ENCODE results near the gene TFF3.

Gene TFF3

DNA sequence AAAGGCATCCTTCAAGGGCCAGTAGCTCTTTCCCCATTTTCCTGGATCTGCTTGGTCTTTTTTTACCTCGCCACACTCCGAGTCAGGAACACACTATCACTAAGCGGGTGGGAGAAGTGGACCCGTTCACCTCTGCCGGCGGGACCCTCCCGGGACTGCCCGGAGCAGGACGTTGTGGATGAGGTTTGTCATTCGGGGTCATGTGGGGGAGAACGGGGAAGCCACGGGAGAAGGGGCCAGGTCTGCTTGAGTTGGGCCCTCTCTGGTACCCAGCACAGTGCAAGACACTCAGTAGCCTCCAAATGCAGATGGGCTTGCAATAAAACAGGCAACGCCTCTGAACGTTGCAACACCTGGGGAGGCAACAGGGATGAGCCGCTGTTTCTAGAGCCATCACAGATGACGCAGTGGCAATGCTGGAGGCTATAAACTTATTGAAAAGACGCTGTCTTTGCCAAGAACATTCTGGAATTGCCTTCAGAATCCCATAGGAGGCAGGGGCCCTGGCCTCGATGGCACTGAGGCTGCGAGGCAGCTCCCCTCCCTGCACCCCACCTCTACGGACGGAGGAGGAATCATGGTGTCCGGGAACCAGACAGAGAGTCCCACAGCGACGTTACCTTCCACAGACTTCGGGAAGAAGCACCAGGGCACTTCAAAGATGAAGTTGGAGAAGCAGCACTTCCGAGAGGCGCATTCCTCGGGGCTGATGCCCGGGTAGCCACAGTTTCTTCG, 31.8 kb upstream of the TFF3 start:
- no peak for DNase-seq

DNA sequence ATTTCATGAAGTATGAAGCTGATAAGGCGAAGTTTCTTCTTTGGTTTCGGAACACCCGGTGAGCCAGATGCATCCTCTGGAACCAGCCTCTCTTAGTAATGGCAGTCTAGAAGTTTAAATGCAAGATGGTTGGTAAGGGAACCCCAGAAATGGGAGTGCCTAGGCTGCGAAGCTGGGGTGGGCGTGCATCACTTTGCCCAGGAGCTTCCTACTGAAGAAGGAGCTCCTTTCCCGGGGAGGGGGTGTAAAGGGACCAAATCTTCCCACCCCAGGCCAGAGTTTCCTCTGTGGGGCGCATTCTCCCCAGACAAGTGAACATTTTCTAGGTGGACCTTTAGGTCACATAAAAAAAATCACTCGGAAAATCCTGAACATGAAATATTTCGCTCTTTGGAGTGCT, 31.2 kb upstream of the TFF3 start:
- DNase-seq: no peak

DNA sequence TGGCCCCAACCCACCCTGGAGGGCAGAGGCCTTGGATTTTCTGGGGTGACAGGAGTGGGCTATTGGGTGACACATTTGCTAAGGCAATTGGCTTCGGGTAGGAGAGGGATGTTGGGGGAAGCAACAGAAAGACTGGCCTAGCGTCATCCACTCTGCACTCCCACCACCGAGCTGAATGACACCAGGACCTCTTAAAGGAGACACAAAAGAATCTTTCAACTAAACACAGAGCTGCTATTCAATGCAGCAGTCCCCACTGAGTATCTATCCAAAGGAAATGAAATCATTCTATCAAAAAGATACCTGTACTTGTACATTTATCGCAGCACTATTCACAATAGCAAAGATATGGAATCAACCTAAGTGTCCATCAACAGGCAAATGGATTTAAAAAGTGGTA, 29.4 kb upstream of the TFF3 start:
- DNase-seq: no peak

GRCh38 chr21:42343963-42344510, 28.8 kb upstream of the TFF3 start:
- DNase-seq: no peak

DNA sequence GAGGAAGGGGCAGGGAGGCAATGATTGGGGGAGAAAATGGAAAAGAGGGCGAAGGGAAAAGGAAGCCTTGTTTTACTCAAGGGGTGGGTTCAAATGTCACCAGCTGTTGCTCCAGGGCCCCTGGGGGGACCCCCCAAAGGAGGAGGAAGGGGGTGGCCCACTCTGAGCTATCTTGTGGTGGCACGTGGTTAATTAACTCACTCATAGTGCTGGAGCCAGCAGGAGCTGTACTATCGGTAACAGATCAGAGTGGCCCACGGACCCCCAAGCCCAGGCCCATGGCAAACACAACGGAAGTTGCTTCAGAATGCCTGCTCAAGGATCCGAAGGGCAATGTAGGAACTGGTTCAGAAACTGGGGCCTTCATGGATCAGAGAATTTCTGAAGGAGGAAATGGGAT, 28.3 kb upstream of the TFF3 start:
- DNase-seq: no peak

DNA sequence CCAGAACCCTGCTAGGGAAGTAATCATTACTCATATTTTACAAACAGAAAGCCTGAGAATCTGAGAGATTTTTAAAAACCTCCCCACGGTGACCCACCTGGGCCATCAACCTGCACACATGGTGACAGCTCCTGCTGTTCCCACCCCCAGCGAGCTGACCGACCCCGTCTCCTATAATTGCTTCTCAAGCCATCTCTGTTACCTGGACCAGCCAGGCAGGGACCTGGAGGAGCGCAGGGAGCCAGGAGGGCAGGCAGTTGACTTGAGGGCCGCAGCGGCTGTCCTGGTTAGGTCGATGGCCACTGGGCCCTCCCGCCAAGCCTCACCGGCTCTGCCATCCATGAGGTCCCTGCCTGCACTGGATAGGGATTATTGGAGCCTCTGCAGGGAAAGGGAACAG, 27.9 kb upstream of the TFF3 start:
- DNase-seq: no peak

- no peak for DNase-seq
Measured at GRCh38 chr21:42341776-42342542, 26.8 kb upstream of the TFF3 start.

GRCh38 chr21:42340187-42341050, 25.2 kb upstream of the TFF3 start:
- DNase-seq: no peak

- DNase-seq: no peak
Measured at GRCh38 chr21:42338729-42339715, 23.8 kb upstream of the TFF3 start.

DNA sequence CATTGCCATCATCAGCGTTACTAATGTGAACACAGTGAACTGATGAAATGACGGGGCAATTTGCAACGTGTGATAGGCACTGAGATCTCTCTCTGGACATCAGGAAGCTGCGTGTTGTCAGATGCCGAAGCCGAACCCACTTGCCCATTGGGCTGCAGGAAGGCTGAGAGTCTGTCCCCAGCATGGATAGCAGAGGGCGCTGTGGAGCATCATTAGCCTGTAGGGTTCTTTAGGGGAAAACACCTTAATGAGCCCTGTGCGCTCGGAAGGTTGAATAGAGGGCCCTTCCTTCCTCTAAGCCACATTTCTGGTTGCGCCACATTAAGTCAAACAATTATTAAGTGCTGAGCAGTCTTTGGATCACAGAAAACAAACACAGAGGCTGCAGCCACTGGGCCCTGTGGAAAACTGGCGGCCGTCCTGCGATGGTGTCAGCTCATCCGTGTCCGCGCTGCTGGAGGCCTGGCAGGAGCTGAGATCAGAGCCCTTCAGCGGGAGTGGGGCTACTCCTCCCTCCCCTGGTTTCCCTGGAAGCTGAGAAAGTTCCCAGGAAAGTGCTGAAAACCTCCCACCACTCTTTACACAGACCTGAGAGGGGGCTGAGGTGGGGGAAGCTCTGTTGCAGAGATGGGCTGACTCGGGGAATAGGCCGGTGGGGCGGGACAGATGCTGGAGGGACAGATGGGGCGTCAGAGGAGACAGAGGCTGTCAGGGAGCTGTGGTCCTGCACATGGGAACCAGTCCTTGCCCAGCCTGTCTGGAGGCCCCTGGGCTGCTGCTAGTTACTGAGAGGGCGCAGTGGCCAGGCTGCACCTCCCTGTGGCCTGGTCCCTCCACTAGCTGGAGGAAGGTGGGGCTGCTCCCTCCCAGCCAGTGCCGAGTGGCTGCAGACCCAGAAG, 22.9 kb upstream of the TFF3 start:
- DNase-seq: peak; percentile 84

DNA sequence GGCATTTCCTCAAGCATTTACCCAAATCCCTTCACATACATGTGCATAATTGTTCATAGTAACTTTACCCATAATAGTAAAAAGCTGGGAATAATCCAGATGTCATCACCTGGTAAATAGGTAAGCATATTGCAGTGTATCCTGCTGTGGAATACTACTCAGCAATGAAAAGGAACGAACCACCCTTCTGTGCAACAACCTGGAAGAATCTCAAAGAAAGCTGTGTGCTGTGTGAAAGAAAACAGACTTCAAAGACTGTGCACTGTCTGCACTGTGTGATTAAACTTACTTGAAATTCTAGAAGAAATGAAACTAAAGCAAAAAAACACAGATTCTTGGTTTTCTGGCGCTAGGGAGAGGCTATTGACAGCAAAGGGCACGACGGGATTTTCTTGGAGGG, 22.1 kb upstream of the TFF3 start:
- DNase-seq: no peak

DNA sequence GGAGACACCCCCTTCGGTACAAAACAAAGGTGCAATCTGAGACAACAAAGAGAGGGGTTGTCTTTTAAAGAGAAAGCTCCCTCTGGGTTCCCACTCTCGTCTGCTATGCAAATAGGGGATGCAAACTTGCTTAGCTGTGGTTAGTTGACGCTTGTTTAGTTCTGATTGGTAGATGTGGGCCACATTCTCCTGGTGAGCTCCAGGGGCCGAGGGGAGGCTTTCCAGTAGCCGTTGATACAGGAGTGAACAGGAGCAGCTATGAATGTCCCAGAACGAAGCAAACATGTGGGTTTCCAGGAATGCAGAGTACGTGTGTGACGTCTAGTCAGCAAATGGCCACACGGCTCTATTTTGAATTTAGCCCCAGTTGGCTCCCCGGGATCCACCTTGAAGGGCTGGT, 20.8 kb upstream of the TFF3 start:
- no peak for DNase-seq

GRCh38 chr21:42332557-42333317, 17.5 kb upstream of the TFF3 start:
- DNase-seq: no peak

GRCh38 chr21:42331660-42332059, 16.5 kb upstream of the TFF3 start:
- no peak for DNase-seq

- no peak for DNase-seq
Measured at GRCh38 chr21:42330380-42331371, 15.5 kb upstream of the TFF3 start.

DNA sequence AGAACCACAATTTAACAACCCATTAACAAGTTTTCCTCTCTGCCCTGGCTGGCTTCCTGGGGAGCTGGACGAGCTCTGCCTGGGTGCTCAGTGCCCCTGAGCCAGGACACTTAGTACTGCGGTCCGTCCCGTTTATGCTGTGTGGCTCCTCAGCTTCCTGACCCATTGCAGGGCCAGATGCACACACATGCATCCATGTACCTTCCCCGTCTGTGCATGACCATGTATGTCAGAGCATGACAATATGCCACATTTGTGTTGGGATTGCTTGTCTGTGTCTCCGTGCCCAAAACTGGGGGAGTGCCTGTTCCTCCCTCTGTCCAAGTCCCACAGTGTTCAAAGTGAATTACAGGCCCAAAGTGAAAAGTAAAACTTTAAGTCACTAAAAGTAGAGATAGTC, 9.7 kb upstream of the TFF3 start:
- DNase-seq: no peak

GRCh38 chr21:42321845-42322244, 6.6 kb upstream of the TFF3 start:
- DNase-seq: no peak

GRCh38 chr21:42321231-42321630, 6.0 kb upstream of the TFF3 start:
- no peak for DNase-seq

- no peak for DNase-seq
Measured at GRCh38 chr21:42320791-42321190, 5.6 kb upstream of the TFF3 start.
